Muscle of leg (tissue), 11 donors: ENCODE results near the gene PTPN7. TPM values are rescaled to one million over a fixed set of nuclear protein-coding genes. Genes with fewer than 3 reads are reported as not detected.
"Not testable (repeated sequence)": the region's sequence is repeated elsewhere in the genome, so short reads cannot be mapped to it uniquely, and the experiment has no call there.

Experiments used
- DNase-seq: peaks from one replicate; pipeline ENCODE4 v3.0.0; 2013
- H3K27ac ChIP-seq: one replicate; pipeline ENCODE4 v1.5.1; 2013; ENCODE audit warnings: mild to moderate bottlenecking, low read length, control low read depth
- H3K27me3 ChIP-seq: one replicate; pipeline ENCODE4 v1.6.1; 2013; ENCODE audit warnings: low read length; ENCODE audit not compliant: control insufficient read depth, insufficient read depth
- H3K36me3 ChIP-seq: one replicate; pipeline ENCODE4 v1.6.1; 2013; ENCODE audit warnings: low read length; ENCODE audit not compliant: control insufficient read depth, insufficient read depth
- H3K4me1 ChIP-seq: one replicate; pipeline ENCODE4 v1.6.1; 2013; ENCODE audit warnings: low read length; ENCODE audit not compliant: control insufficient read depth, insufficient read depth
- H3K4me3 ChIP-seq: one replicate; pipeline ENCODE4 v1.5.1; 2013; ENCODE audit warnings: low read length, control low read depth
- H3K9me3 ChIP-seq: replicated peaks from 2 replicates; pipeline ENCODE4 v1.6.1; 2013; ENCODE audit warnings: low read depth, low read length; ENCODE audit not compliant: control insufficient read depth
- WGBS: methylation state at CpG from one replicate; pipeline ENCODE4 v1.1.5; 2013; ENCODE audit warnings: missing lambda C conversion rate; ENCODE audit not compliant: insufficient coverage; 5-methylcytosine and 5-hydroxymethylcytosine counted together
- polyA plus RNA-seq, 8 donors: library from polyadenylated mRNA; unstranded; fragments of 120-200 nt; gene quantifications; one replicate each; pipeline versions ENCODE4 v1.2.1 to v1.2.3, GENCODE V29; 2013; ENCODE audit warnings: inconsistent platforms in 1 of 8, low replicate concordance in 1 of 8; ENCODE audit not compliant: insufficient read length in 8 of 8, insufficient read depth in 1 of 8
- total RNA-seq: library from RNA; stranded (reverse); fragments of 120-200 nt; gene quantifications from one replicate; pipeline ENCODE4 v1.2.4, GENCODE V29; 2013

Gene PTPN7
- total and polyA plus RNA-seq, 9 donors = 0.44 to 1.1 (median 0.60) TPM

- Histone ChIP-seq H3K36me3 (no peaks in the 10 kb centered on the region), H3K27me3 (peaks cover 18% of the 10 kb centered on the region), H3K27ac (no peak overlapping the region), H3K4me3 (no peak overlapping the region), H3K9me3 (no peaks in the 10 kb centered on the region), H3K4me1 (peaks cover 3% of the 10 kb centered on the region)
- 69% methylated on average over 11 of the region's 19 CpGs for WGBS
- no peak for DNase-seq
Observed at GRCh38 chr1:202179828-202180750, 19.7 kb upstream of the PTPN7 start.

- Histone ChIP-seq H3K9me3 (no peaks in the 10 kb centered on the region), H3K36me3 (no peaks in the 10 kb centered on the region), H3K4me3 (no peak overlapping the region), H3K4me1 (no peaks in the 10 kb centered on the region), H3K27ac (no peak overlapping the region), H3K27me3 (peaks cover 11% of the 10 kb centered on the region)
- 82% methylated on average over 28 of the region's 29 CpGs for WGBS
- no peak for DNase-seq
Observed at GRCh38 chr1:202176949-202177927, 16.8 kb upstream of the PTPN7 start.

- WGBS = 78% methylated on average over 6 of the region's 7 CpGs
- Histone ChIP-seq H3K4me3 (no peak overlapping the region), H3K27ac (no peak overlapping the region)
Observed at GRCh38 chr1:202173993-202174392, 13.6 kb upstream of the PTPN7 start.

GRCh38 chr1:202172015-202172355, 11.6 kb upstream of the PTPN7 start:
- H3K27ac ChIP-seq = no peak overlapping the region
- H3K36me3 ChIP-seq = no peaks in the 10 kb centered on the region
- no peak overlapping the region for H3K4me3 ChIP-seq
- no peak for DNase-seq
- peaks cover 15% of the 10 kb centered on the region for H3K4me1 ChIP-seq
- no peaks in the 10 kb centered on the region for H3K27me3 ChIP-seq
- no peaks in the 10 kb centered on the region for H3K9me3 ChIP-seq
- whole genome bisulfite sequencing = 87% methylated on average over 5 of the region's 5 CpGs

More at GRCh38 chr1:202173993-202174392, 13.6 kb upstream of the PTPN7 start:
- Histone ChIP-seq H3K4me1 (no peaks in the 10 kb centered on the region), H3K9me3 (no peaks in the 10 kb centered on the region), H3K27me3 (peaks cover 1% of the 10 kb centered on the region), H3K36me3 (no peaks in the 10 kb centered on the region)
- no peak for DNase-seq

- H3K27ac ChIP-seq = no peak overlapping the region
- no peak for DNase-seq
- H3K36me3 ChIP-seq = no peaks in the 10 kb centered on the region
- H3K9me3 ChIP-seq = no peaks in the 10 kb centered on the region
- WGBS = 86% methylated on average over 10 of the region's 11 CpGs
- H3K4me3 ChIP-seq = no peak overlapping the region
- peaks cover 15% of the 10 kb centered on the region for H3K4me1 ChIP-seq
- peaks cover 1% of the 10 kb centered on the region for H3K27me3 ChIP-seq
Observed at GRCh38 chr1:202171292-202172014, 11.1 kb upstream of the PTPN7 start.

- WGBS = 82% methylated on average over 6 of the region's 6 CpGs
- Histone ChIP-seq H3K27me3 (peaks cover 2% of the 10 kb centered on the region), H3K9me3 (no peaks in the 10 kb centered on the region), H3K4me3 (no peak overlapping the region), H3K27ac (no peak overlapping the region), H3K36me3 (no peaks in the 10 kb centered on the region), H3K4me1 (peaks cover 17% of the 10 kb centered on the region)
- DNase-seq = no peak
Observed at GRCh38 chr1:202170726-202171125, 10.3 kb upstream of the PTPN7 start.

GRCh38 chr1:202168861-202169260, 8.5 kb upstream of the PTPN7 start:
- H3K4me1 ChIP-seq = peaks cover 31% of the 10 kb centered on the region
- H3K27ac ChIP-seq = no peak overlapping the region
- DNase-seq = no peak
- H3K9me3 ChIP-seq = no peaks in the 10 kb centered on the region
- H3K4me3 ChIP-seq = no peak overlapping the region
- H3K27me3 ChIP-seq = peaks cover 2% of the 10 kb centered on the region
- 90% methylated on average over 4 of the region's 7 CpGs for WGBS
- H3K36me3 ChIP-seq = no peaks in the 10 kb centered on the region

- WGBS = 20% methylated on average over 15 of the region's 18 CpGs
- Histone ChIP-seq H3K4me3 (no peak overlapping the region), H3K27ac (no peak overlapping the region), H3K4me1 (peaks cover 32% of the 10 kb centered on the region), H3K36me3 (no peaks in the 10 kb centered on the region), H3K9me3 (no peaks in the 10 kb centered on the region), H3K27me3 (peaks cover 2% of the 10 kb centered on the region)
- DNase-seq = peak; percentile 79
Observed at GRCh38 chr1:202167708-202168415, 7.5 kb upstream of the PTPN7 start.

- H3K9me3 ChIP-seq, H3K36me3 ChIP-seq, H3K4me3 ChIP-seq, DNase-seq, H3K27me3 ChIP-seq, H3K27ac ChIP-seq: not testable (repeated sequence)
- WGBS = 63% methylated on average over 10 of the region's 13 CpGs
- H3K4me1 ChIP-seq = peaks cover 38% of the 10 kb centered on the region
Observed at GRCh38 chr1:202167054-202167453, 6.7 kb upstream of the PTPN7 start.
